GM12878 (cell line): ENCODE measurements around the gene ANO1. TPM values are rescaled to one million over a fixed set of nuclear protein-coding genes. Genes with fewer than 3 reads are reported as not detected.

ENCODE experiments used
- ATAC-seq: fragments of 200-7000 bp; cut with Tn5 transposase; 3 replicates; pipeline ENCODE4 v1.9.1; 2020; ENCODE audit warnings: mild to moderate bottlenecking, moderate library complexity
- BruUV-seq: library from RNA; stranded (reverse); fragments of 400-500 nt; replicated peaks from 2 replicates; lab custom pipeline; 2021; lab: Mats Ljungman, UMichigan
- CTCF ChIA-PET: fragments of 300-600 bp; sonication (Branson Sonifier 250); formaldehyde crosslinking; extraction: SDS; loops from one replicate; lab custom pipeline; 2021; ENCODE audit warnings: inconsistent platforms; lab: Yijun Ruan, JAX
- POLR2A ChIA-PET: fragments of 350-600 bp; formaldehyde crosslinking; extraction: SDS; loops from one replicate; lab custom pipeline; 2021; ENCODE audit warnings: inconsistent platforms; lab: Charles Lee
- RAD21 ChIA-PET: fragments of 300-600 bp; sonication (Branson Sonifier 250); formaldehyde crosslinking; loops from one replicate; lab custom pipeline; 2023; ENCODE audit warnings: antibody characterized with exemption; ENCODE audit not compliant: unreplicated experiment; lab: Charles Lee
- SMC1A ChIA-PET: fragments of 300-600 bp; sonication (Branson Sonifier 250); formaldehyde crosslinking; loops from one replicate; lab custom pipeline; 2023; ENCODE audit not compliant: unreplicated experiment, uncharacterized antibody; lab: Charles Lee
- DNase-seq: peaks from one replicate; pipeline ENCODE4 v3.0.0-alpha.2; 2011; ENCODE audit warnings: low read depth, low spot score
- FAIRE-seq: peaks from 3 replicates; lab custom pipeline; 2011; peaks lifted over from hg19 to GRCh38; lab: Jason Lieb, UNC
- H2AFZ ChIP-seq: 2 replicates; pipeline ENCODE4 v1.6.0; 2011; ENCODE audit warnings: low read depth, low read length, control low read depth; ENCODE audit not compliant: control insufficient read depth
- H3K27ac ChIP-seq: 2 replicates; pipeline ENCODE4 v1.5.1; 2011; ENCODE audit warnings: control low read depth; ENCODE audit not compliant: control insufficient read depth, insufficient read depth
- H3K27me3 ChIP-seq, 2 experiments: replicated peaks in 1 of 2; 2 replicates each; pipeline versions ENCODE4 v1.6.0 to v1.6.1; 2011; ENCODE audit warnings: low read length in 1 of 2; ENCODE audit not compliant: control insufficient read depth in 2 of 2, insufficient read depth in 2 of 2
- H3K36me3 ChIP-seq, 2 experiments: 2 replicates each; pipeline ENCODE4 v1.5.1; 2011; ENCODE audit warnings: low read length in 1 of 2; ENCODE audit not compliant: control insufficient read depth in 2 of 2, insufficient read depth in 2 of 2
- H3K4me1 ChIP-seq: 2 replicates; pipeline ENCODE4 v1.6.1; 2011; ENCODE audit warnings: mild to moderate bottlenecking, low read length, moderate library complexity, mixed read lengths; ENCODE audit not compliant: control insufficient read depth, insufficient read depth
- H3K4me2 ChIP-seq: 2 replicates; pipeline ENCODE4 v1.6.0; 2011; ENCODE audit warnings: control low read depth; ENCODE audit not compliant: control insufficient read depth, insufficient read depth
- H3K4me3 ChIP-seq: fragments of 200-600 bp; sonication (generic); 2 replicates; pipeline ENCODE4 v1.5.1; 2016
- H3K79me2 ChIP-seq: 2 replicates; pipeline ENCODE4 v1.6.0; 2011; ENCODE audit warnings: low read length; ENCODE audit not compliant: control insufficient read depth, insufficient read depth
- H3K9ac ChIP-seq: 2 replicates; pipeline ENCODE4 v1.8.0; 2011; ENCODE audit warnings: low read length, control low read depth, mixed read lengths; ENCODE audit not compliant: control insufficient read depth, insufficient read depth
- H3K9me3 ChIP-seq: replicated peaks from 3 replicates; pipeline ENCODE4 v1.5.1; 2011; ENCODE audit warnings: mild to moderate bottlenecking, low read length; ENCODE audit not compliant: control insufficient read depth, insufficient read depth
- H4K20me1 ChIP-seq: 2 replicates; pipeline ENCODE4 v1.6.0; 2011; ENCODE audit not compliant: control insufficient read depth, insufficient read depth
- ESRRA ChIP-seq: IDR thresholded peaks from 2 replicates; pipeline ENCODE4 v1.6.1; 2012; ENCODE audit warnings: mild to moderate bottlenecking, low read length, improper control_type of control experiment
- HCFC1 ChIP-seq: fragments of 150-350 bp; IDR thresholded peaks from 2 replicates; pipeline ENCODE4 v1.6.1; 2014; ENCODE audit warnings: low read length
- HDAC2 ChIP-seq: fragments of 200-600 bp; sonication (generic); IDR thresholded peaks from 2 replicates; pipeline ENCODE4 v1.6.1; 2017
- MYC ChIP-seq: IDR thresholded peaks from 2 replicates; pipeline ENCODE4 v1.6.1; 2011; ENCODE audit warnings: mild to moderate bottlenecking, low read length, moderate library complexity, inconsistent platforms; ENCODE audit not compliant: insufficient read depth, insufficient replicate concordance, insufficient read length, severe bottlenecking
- NBN ChIP-seq: fragments of 450-650 bp; IDR thresholded peaks from 2 replicates; pipeline ENCODE4 v1.6.1; 2016
- NFYB ChIP-seq: IDR thresholded peaks from 2 replicates; pipeline ENCODE4 v1.6.1; 2011; ENCODE audit warnings: low read depth, mild to moderate bottlenecking, low read length, improper control_type of control experiment, moderate library complexity; ENCODE audit not compliant: insufficient read depth
- PAX5 ChIP-seq: IDR thresholded peaks from 2 replicates; pipeline ENCODE4 v1.6.1; 2011; ENCODE audit warnings: low read depth, low read length, borderline replicate concordance
- PBX3 ChIP-seq: IDR thresholded peaks from 2 replicates; pipeline ENCODE4 v1.6.1; 2011; ENCODE audit warnings: mild to moderate bottlenecking, low read depth, low read length, moderate library complexity; ENCODE audit not compliant: insufficient replicate concordance
- REST ChIP-seq: IDR thresholded peaks from 2 replicates; pipeline ENCODE4 v1.6.1; 2012; ENCODE audit warnings: mild to moderate bottlenecking, low read depth, low read length
- RFX5 ChIP-seq: IDR thresholded peaks from 2 replicates; pipeline ENCODE4 v1.6.1; 2011; ENCODE audit warnings: low read depth, low read length, improper control_type of control experiment
- STAT3 ChIP-seq: IDR thresholded peaks from 2 replicates; pipeline ENCODE4 v1.6.1; 2011; ENCODE audit warnings: low read depth, low read length, improper control_type of control experiment
- SUPT20H ChIP-seq: IDR thresholded peaks from 2 replicates; pipeline ENCODE4 v1.6.1; 2011; ENCODE audit warnings: low read depth, mild to moderate bottlenecking, low read length, moderate library complexity, borderline replicate concordance; ENCODE audit not compliant: control insufficient read depth
- TAF1 ChIP-seq: IDR thresholded peaks from 2 replicates; pipeline ENCODE4 v1.6.1; 2011; ENCODE audit warnings: mild to moderate bottlenecking, low read depth, low read length, borderline replicate concordance
- ZNF384 ChIP-seq: IDR thresholded peaks from 2 replicates; pipeline ENCODE4 v1.6.1; 2012; ENCODE audit warnings: low read depth, mild to moderate bottlenecking, low read length, improper control_type of control experiment, borderline replicate concordance
- ZSCAN29 ChIP-seq: fragments of 450-650 bp; IDR thresholded peaks from 2 replicates; pipeline ENCODE4 v1.6.1; 2017; ENCODE audit warnings: mild to moderate bottlenecking, moderate library complexity
- WGBS: methylation state at CpG from one replicate; pipeline ENCODE4 v1.1.6; 2016; ENCODE audit warnings: low lambda C conversion rate; ENCODE audit not compliant: insufficient replicate concordance, insufficient coverage; ENCODE audit errors: missing lambda C conversion rate; 5-methylcytosine and 5-hydroxymethylcytosine counted together
- in situ Hi-C: fragments of 300-500 bp; cut with MboI; formaldehyde crosslinking; loops from 9 replicates; pipeline ENCODE4 v1.14.3; 2018; ENCODE audit warnings: mixed read lengths
- intact Hi-C: fragments of 100-400 bp; cut with micrococcal nuclease; formaldehyde crosslinking; loops from one replicate; pipeline ENCODE4 v1.14.2; 2022; ENCODE audit not compliant: unreplicated experiment
- polyA plus RNA-seq, 11 experiments: library from polyadenylated mRNA; depleted of rRNA in 4 of 11; unstranded in 6 of 11; stranded (reverse) in 5 of 11; fragments of >200 nt; fragmentation: Nextera tagmentation in 4 of 11; fragmentation: Illumina TruSeq in 1 of 11; extraction: Ambion mirVana in 4 of 11; extraction: Trizol in 1 of 11; gene quantifications; 1 replicate in 1 of 11; 2 replicates in 10 of 11; pipeline versions ENCODE4 v1.2.1 to v1.2.3, GENCODE V29; 2011 to 2016; ENCODE audit warnings: inconsistent platforms in 2 of 11, missing spikeins in 2 of 11, low read depth in 1 of 11
- total RNA-seq, 4 experiments: library from RNA; depleted of rRNA in 3 of 4; stranded (reverse); fragments of >200 nt in 3 of 4; fragmentation: Illumina TruSeq in 1 of 4; extraction: Trizol in 1 of 4; gene quantifications; 2 replicates each; pipeline versions ENCODE4 v1.2.1 to v1.2.3, GENCODE V29; 2013 to 2021
- TF ChIP-seq, protein P1 (sequence below): fragments of 450-650 bp; IDR thresholded peaks from 2 replicates; pipeline ENCODE4 v1.6.1; 2017; ENCODE audit warnings: mild to moderate bottlenecking, moderate library complexity

ANO1 gene
- total and polyA plus RNA-seq, 10 of the 15 experiments (the other 5 are each of a cell fraction or from before 2014, with no cell fraction given): 0.01 to 0.38 (median 0.06) TPM; not detected in 7

GRCh38 chr11:70100791-70101190 is 22.7 kb downstream of the ANO1 start:
- ChIA-PET CTCF (interaction anchor here (0.6 kb wide), 1 partner anchor 17 kb away, joined by 3 read pairs; no protein-coding TSS in a partner anchor), RAD21 (no interaction called here), POLR2A (no interaction called here), SMC1A (no interaction called here)
- ATAC-seq (no peak), FAIRE-seq (no peak), DNase-seq (no peak)
- no peak overlapping the region for H2AFZ ChIP-seq
- H3K36me3 ChIP-seq: no peaks in the 10 kb centered on the region
- intact Hi-C loops: no loop called here
- no peak overlapping the region for H3K27ac ChIP-seq
- H3K27me3 ChIP-seq: peaks cover 0 to 7% of the 10 kb centered on the region in 2 experiments; a peak in 2 of 4 replicates
- H3K9ac ChIP-seq: no peak overlapping the region
- in situ Hi-C loops: no loop called here
- H3K79me2 ChIP-seq: no peaks in the 10 kb centered on the region
- no peaks in the 10 kb centered on the region for H4K20me1 ChIP-seq
- BruUV-seq: no TSS peak
- no peak overlapping the region for H3K4me2 ChIP-seq
- H3K9me3 ChIP-seq: no peaks in the 10 kb centered on the region
- H3K4me3 ChIP-seq: no peak overlapping the region
- 28% methylated on average over 14 of the region's 15 CpGs for WGBS
- no peaks in the 10 kb centered on the region for H3K4me1 ChIP-seq
- TF ChIP-seq NFYB (no peak), SUPT20H (no peak), STAT3 (no peak), PBX3 (no peak), REST (no peak), ZSCAN29 (no peak), TAF1 (no peak), PAX5 (no peak), NBN (no peak), RFX5 (no peak), HCFC1 (no peak), ESRRA (no peak), MYC (no peak), ZNF384 (no peak), HDAC2 (no peak)
- TF ChIP-seq, protein P1, sequence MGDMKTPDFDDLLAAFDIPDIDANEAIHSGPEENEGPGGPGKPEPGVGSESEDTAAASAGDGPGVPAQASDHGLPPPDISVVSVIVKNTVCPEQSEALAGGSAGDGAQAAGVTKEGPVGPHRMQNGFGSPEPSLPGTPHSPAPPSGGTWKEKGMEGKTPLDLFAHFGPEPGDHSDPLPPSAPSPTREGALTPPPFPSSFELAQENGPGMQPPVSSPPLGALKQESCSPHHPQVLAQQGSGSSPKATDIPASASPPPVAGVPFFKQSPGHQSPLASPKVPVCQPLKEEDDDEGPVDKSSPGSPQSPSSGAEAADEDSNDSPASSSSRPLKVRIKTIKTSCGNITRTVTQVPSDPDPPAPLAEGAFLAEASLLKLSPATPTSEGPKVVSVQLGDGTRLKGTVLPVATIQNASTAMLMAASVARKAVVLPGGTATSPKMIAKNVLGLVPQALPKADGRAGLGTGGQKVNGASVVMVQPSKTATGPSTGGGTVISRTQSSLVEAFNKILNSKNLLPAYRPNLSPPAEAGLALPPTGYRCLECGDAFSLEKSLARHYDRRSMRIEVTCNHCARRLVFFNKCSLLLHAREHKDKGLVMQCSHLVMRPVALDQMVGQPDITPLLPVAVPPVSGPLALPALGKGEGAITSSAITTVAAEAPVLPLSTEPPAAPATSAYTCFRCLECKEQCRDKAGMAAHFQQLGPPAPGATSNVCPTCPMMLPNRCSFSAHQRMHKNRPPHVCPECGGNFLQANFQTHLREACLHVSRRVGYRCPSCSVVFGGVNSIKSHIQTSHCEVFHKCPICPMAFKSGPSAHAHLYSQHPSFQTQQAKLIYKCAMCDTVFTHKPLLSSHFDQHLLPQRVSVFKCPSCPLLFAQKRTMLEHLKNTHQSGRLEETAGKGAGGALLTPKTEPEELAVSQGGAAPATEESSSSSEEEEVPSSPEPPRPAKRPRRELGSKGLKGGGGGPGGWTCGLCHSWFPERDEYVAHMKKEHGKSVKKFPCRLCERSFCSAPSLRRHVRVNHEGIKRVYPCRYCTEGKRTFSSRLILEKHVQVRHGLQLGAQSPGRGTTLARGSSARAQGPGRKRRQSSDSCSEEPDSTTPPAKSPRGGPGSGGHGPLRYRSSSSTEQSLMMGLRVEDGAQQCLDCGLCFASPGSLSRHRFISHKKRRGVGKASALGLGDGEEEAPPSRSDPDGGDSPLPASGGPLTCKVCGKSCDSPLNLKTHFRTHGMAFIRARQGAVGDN: no peak
